GM21390 (cell line): ENCODE measurements around the gene HS3ST1.
"Not testable (repeated sequence)": the region's sequence is repeated elsewhere in the genome, so short reads cannot be mapped to it uniquely, and the experiment has no call there.

Experiments
- ATAC-seq: cut with Tn5 transposase; IDR thresholded peaks from one replicate; pipeline ENCODE4 v1.9.1; 2021; ENCODE audit not compliant: unreplicated experiment

HS3ST1 gene

GRCh38 chr4:11404431-11404830 is 24.3 kb downstream of the HS3ST1 start:
- no peak for ATAC-seq

- ATAC-seq: peak; percentile 58
Observed at GRCh38 chr4:11402192-11402591, 26.5 kb downstream of the HS3ST1 start.

GRCh38 chr4:11399461-11399971 is 29.2 kb downstream of the HS3ST1 start:
- ATAC-seq: no peak

GRCh38 chr4:11397819-11398610 is 30.7 kb downstream of the HS3ST1 start:
- ATAC-seq: peak; percentile 63

- no peak for ATAC-seq
Observed at GRCh38 chr4:11397146-11397545, 31.5 kb downstream of the HS3ST1 start.

- ATAC-seq: no peak
Observed at GRCh38 chr4:11393551-11393950, 35.1 kb downstream of the HS3ST1 start.

GRCh38 chr4:11384072-11384471 is 44.6 kb downstream of the HS3ST1 start:
- ATAC-seq: not testable (repeated sequence)

- ATAC-seq: no peak
Observed at GRCh38 chr4:11376571-11376970, 52.1 kb downstream of the HS3ST1 start.

GRCh38 chr4:11376146-11376545 is 52.5 kb downstream of the HS3ST1 start:
- no peak for ATAC-seq

GRCh38 chr4:11368701-11369115 is 60.0 kb downstream of the HS3ST1 start:
- ATAC-seq: no peak

- ATAC-seq: no peak
Observed at GRCh38 chr4:11367371-11367770, 61.3 kb downstream of the HS3ST1 start.

- ATAC-seq: no peak
Observed at GRCh38 chr4:11366859-11367258, 61.8 kb downstream of the HS3ST1 start.

- ATAC-seq: no peak
Observed at GRCh38 chr4:11365039-11365438, 63.7 kb downstream of the HS3ST1 start.

GRCh38 chr4:11359591-11359990 is 69.1 kb downstream of the HS3ST1 start:
- ATAC-seq: no peak

GRCh38 chr4:11355226-11355625 is 73.5 kb downstream of the HS3ST1 start:
- no peak for ATAC-seq

GRCh38 chr4:11354531-11354930 is 74.2 kb downstream of the HS3ST1 start:
- ATAC-seq: no peak

GRCh38 chr4:11348449-11349088 is 80.1 kb downstream of the HS3ST1 start:
- no peak for ATAC-seq

GRCh38 chr4:11344916-11345315 is 83.8 kb downstream of the HS3ST1 start:
- no peak for ATAC-seq

GRCh38 chr4:11343536-11343935 is 85.2 kb downstream of the HS3ST1 start:
- no peak for ATAC-seq
